Activated naive CD8-positive, alpha-beta T cell treated with anti-CD3 and anti-CD28 coated beads, Interleukin-2, amount 10 ng/mL, durations not matched to agents 7 days and 5 days (primary cell): ENCODE results near the gene MST1. TPM values are rescaled to one million over a fixed set of nuclear protein-coding genes. Genes with fewer than 3 reads are reported as not detected.

Experiments used
- ATAC-seq: fragments of 150-1000 bp; cut with Tn5 transposase; one replicate; pipeline ENCODE4 v1.10.0; 2021; ENCODE audit warnings: low read depth, moderate library complexity
- POLR2A ChIA-PET: fragments of 350-600 bp; sonication (Branson Sonifier 250); formaldehyde crosslinking; loops from one replicate; lab custom pipeline; 2021; ENCODE audit warnings: antibody characterized with exemption; lab: Charles Lee
- DNase-seq: peaks from one replicate; pipeline ENCODE4 v3.0.0; 2021
- H3K27ac Mint-ChIP-seq: one replicate; pipeline ENCODE4 v1.8.0; 2022; ENCODE audit warnings: mild to moderate bottlenecking, mixed read lengths
- H3K27me3 Mint-ChIP-seq: one replicate; pipeline ENCODE4 v1.8.0; 2022; ENCODE audit warnings: mild to moderate bottlenecking, moderate library complexity, mixed read lengths
- H3K36me3 Mint-ChIP-seq: one replicate; pipeline ENCODE4 v1.8.0; 2021; ENCODE audit warnings: mild to moderate bottlenecking, mixed read lengths
- H3K4me1 Mint-ChIP-seq: one replicate; pipeline ENCODE4 v1.8.0; 2021; ENCODE audit warnings: mixed read lengths
- H3K4me3 Mint-ChIP-seq: one replicate; pipeline ENCODE4 v1.8.0; 2022; ENCODE audit warnings: mild to moderate bottlenecking, moderate library complexity, mixed read lengths
- H3K9me3 Mint-ChIP-seq: one replicate; pipeline ENCODE4 v1.8.0; 2021; ENCODE audit warnings: mixed read lengths
- total RNA-seq, 2 experiments: library from RNA; stranded (reverse); gene quantifications; one replicate each; pipeline ENCODE4 v1.2.3, GENCODE V29; 2021

MST1 gene
- total RNA-seq, 2 experiments from 2014 or later: 10.3 to 11.0 TPM

DNA sequence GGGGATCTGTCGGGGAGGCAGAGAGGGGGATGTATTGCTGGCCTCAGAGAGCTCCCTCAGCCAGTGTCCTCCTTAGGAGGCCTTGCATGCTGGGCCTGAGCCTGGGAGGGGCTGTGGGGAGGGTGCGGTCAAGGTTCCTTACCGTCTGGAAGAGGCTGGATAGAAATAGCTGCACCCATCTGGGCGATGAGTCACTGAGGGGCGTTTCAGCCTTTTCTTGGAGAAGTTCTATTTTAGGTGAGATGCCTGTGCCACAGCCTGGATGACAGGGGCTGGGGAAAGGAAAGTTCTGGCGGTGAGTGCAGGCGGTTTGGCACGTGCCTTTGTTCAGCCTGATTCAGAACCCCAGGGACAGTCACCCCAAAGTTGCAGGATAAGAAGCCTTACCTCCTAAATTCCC lies 50.8 kb downstream of the MST1 start:
- H3K27ac Mint-ChIP-seq: no peak overlapping the region

DNA sequence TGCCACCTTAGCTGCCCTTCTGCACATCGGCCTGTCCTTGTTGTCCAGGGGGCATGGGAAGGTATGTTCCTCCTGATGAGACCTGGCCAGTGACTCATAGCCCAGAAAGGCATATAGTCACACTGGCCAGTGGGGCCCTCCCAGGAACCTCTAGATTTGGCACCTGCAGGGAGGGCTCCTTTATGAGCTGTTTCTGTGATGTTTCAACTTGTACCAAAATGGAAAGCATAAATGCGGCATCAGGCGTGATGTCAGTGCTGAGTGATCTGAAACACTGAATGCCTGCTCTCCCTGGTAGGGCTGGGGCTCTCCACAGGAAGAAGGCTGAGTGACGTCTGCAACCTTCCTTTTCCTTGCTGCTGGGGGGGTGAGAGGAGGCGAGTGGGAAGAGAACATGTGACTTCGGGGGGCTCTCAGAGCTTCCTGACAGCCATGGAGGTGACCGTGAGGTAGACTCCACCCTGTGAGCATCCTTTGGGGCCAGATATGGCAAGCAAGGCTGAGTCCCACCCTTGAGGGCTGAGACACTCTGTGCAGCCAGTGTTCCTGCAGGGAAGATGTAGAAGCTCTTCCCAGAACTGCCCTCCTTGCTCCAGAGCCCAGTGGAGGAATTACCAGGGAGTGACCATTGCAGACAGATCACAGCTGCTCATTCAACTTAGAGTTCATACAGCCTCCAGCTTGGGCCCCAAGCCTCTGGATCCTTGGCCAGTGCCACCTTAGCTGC lies 52.2 kb downstream of the MST1 start:
- peaks cover 4% of the 10 kb centered on the region for H3K27me3 Mint-ChIP-seq
- H3K9me3 Mint-ChIP-seq: no peaks in the 10 kb centered on the region
- DNase-seq (no peak), ATAC-seq (no peak)
- H3K36me3 Mint-ChIP-seq: no peaks in the 10 kb centered on the region
- H3K4me3 Mint-ChIP-seq: no peak overlapping the region
- no peak overlapping the region for H3K27ac Mint-ChIP-seq
- POLR2A ChIA-PET: no interaction called here
- H3K4me1 Mint-ChIP-seq: peaks cover 3% of the 10 kb centered on the region

More for the DNA sequence above, 50.8 kb downstream of the MST1 start:
- ATAC-seq (no peak), DNase-seq (no peak)
- peaks cover 4% of the 10 kb centered on the region for H3K27me3 Mint-ChIP-seq
- POLR2A ChIA-PET: interaction anchor here (1.0 kb wide), 1 partner anchor 99 kb away, joined by 3 read pairs; no protein-coding TSS in a partner anchor
- H3K4me1 Mint-ChIP-seq: peaks cover 3% of the 10 kb centered on the region
- H3K4me3 Mint-ChIP-seq: no peak overlapping the region
- no peaks in the 10 kb centered on the region for H3K9me3 Mint-ChIP-seq
- H3K36me3 Mint-ChIP-seq: no peaks in the 10 kb centered on the region

DNA sequence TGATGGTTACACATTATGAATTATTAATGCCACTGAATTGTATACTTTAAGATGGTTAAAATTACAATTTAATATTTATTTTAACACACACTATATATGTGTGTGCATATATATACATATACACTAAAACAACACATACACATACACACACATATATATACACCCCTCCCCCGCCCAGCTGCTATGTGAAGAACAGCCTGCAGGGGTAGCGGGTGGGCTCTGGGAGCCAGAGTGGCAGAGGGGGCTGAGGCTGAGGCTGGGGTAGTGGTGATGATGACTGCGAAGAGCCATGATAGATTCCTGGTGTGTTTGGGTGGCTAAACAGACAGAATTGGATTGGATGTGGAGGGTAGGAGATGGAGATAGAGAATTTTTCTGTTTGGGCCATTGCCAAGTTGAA lies 54.5 kb downstream of the MST1 start:
- POLR2A ChIA-PET: no interaction called here

More for the DNA sequence above, 54.5 kb downstream of the MST1 start:
- Mint-ChIP-seq H3K27me3 (peaks cover 9% of the 10 kb centered on the region), H3K27ac (no peak overlapping the region), H3K9me3 (peaks cover 3% of the 10 kb centered on the region), H3K36me3 (peaks cover 2% of the 10 kb centered on the region), H3K4me3 (no peak overlapping the region), H3K4me1 (peaks cover 3% of the 10 kb centered on the region)
- ATAC-seq (no peak), DNase-seq (no peak)

Other genes with a start within 250 kb of the MST1 start
- 10 to 100 TPM; 14.1 to 17.5 TPM for gene DAG1, start 219.2 kb downstream of the MST1 start, total RNA-seq
- under 1 TPM; 0.08 to 0.14 TPM for gene BSN, start 135.0 kb downstream of the MST1 start, total RNA-seq
- 100 to 1,000 TPM; 148 to 165 TPM for gene APEH, start 15.1 kb downstream of the MST1 start, total RNA-seq
- 10 to 100 TPM; 53.2 to 56.5 TPM for gene RNF123, start 83 bp upstream of the MST1 start, total RNA-seq
- gene AMIGO3, start 30.2 kb upstream of the MST1 start, total RNA-seq: 1 to 10 TPM in 1 of 2 experiments, under 1 TPM in 1; 0.61 to 2.0 TPM
- 10 to 100 TPM; 35.4 to 39.9 TPM for gene GMPPB, start 34.5 kb upstream of the MST1 start, total RNA-seq
- gene IP6K1, start 97.1 kb upstream of the MST1 start, total RNA-seq: 10 to 100 TPM; 35.2 to 40.2 TPM
- under 1 TPM in 1 of 2 experiments, not detected in 1; 0.22 TPM for gene CDHR4, start 110.4 kb upstream of the MST1 start, total RNA-seq
- 1 to 10 TPM; 1.3 to 2.3 TPM for gene INKA1, start 113.8 kb upstream of the MST1 start, total RNA-seq
- gene UBA7, start 124.5 kb upstream of the MST1 start, total RNA-seq: 100 to 1,000 TPM; 299 to 310 TPM
- 10 to 100 TPM; 24.0 to 24.4 TPM for gene TRAIP, start 167.1 kb upstream of the MST1 start, total RNA-seq
- gene CAMKV, start 180.4 kb upstream of the MST1 start, total RNA-seq: not detected
- 1 to 10 TPM; 1.7 to 2.9 TPM for gene MST1R, start 214.4 kb upstream of the MST1 start, total RNA-seq
- 10 to 100 TPM; 11.9 to 12.9 TPM for gene MON1A, start 240.3 kb upstream of the MST1 start, total RNA-seq